ENCODE data around the gene SKIC2. TPM values are rescaled to one million over a fixed set of nuclear protein-coding genes. Genes with fewer than 3 reads are reported as not detected.

SKIC2 gene
- total RNA-seq, 1 experiment from 2014 or later, result 64.2 TPM

DNA sequence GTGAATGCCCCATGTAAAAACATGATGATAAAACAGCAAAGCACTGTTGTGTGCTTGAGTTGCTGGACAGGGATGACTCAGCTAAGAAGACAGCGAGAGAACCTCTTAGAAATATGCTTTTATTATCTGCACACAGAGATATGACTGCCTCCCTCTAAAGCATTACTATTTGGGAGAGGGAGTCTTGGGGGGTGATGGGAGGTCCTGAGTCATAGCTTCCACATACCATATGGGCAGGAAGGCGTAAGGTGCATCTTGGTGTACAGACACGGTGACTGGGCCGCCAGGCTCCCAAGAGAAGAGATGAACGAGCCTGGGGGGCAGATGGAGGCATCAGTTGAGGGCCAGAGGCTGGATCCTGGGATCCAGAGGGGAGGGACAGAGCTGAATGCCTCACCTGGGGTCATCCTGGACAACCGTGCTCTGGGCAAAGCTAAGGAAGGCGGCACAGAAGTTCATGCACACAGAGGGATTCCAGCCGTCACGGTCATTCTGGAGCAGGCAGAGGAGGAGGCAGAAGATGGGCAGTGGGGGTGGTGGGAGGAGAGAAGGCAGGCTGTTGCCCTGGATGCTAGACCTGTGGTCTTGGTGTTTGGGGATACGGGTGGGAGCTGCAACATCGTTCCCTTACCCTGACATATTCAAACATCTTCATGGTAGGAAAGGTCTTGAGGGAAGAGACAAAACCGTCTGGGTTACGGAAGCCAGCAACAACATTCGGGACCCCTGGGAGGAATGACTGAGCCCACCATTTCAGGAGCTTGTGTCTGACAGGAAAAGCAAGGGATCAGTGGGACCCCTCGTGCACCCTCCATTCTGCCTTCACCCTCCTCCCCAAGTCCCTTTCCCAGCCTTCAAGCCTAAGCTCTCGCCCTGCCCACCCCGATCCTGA is 11.0 kb downstream of the SKIC2 start:
- peaks cover 37% of the 10 kb centered on the region for H3K36me3 ChIP-seq (ENCODE audit: insufficient read depth, low read length, poor library complexity, severe bottlenecking)
- H3K4me1 ChIP-seq (ENCODE audit: insufficient read depth, low read length, poor library complexity, severe bottlenecking), result peaks cover 19% of the 10 kb centered on the region
- ChIA-PET POLR2A (ENCODE audit: low non-redundant PET) (interaction anchor here (0.6 kb wide), 1 partner anchor 330 kb away, joined by 3 read pairs; no protein-coding TSS in a partner anchor), CTCF (no interaction called here)
- intact Hi-C loops (cut with micrococcal nuclease; ENCODE audit: unreplicated experiment), result no loop called here
- DNase-seq (ENCODE audit: low spot score), result no peak
- TF ChIP-seq EZH2 (IDR thresholded peaks at IDR 0.05; ENCODE audit: borderline replicate concordance, low read depth, low read length, poor library complexity, severe bottlenecking), result no peak
- TF ChIP-seq, protein P1, sequence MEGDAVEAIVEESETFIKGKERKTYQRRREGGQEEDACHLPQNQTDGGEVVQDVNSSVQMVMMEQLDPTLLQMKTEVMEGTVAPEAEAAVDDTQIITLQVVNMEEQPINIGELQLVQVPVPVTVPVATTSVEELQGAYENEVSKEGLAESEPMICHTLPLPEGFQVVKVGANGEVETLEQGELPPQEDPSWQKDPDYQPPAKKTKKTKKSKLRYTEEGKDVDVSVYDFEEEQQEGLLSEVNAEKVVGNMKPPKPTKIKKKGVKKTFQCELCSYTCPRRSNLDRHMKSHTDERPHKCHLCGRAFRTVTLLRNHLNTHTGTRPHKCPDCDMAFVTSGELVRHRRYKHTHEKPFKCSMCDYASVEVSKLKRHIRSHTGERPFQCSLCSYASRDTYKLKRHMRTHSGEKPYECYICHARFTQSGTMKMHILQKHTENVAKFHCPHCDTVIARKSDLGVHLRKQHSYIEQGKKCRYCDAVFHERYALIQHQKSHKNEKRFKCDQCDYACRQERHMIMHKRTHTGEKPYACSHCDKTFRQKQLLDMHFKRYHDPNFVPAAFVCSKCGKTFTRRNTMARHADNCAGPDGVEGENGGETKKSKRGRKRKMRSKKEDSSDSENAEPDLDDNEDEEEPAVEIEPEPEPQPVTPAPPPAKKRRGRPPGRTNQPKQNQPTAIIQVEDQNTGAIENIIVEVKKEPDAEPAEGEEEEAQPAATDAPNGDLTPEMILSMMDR (conservative IDR thresholded peaks at IDR 0.05; ENCODE audit: low read depth, low read length), result no peak
- no peaks in the 10 kb centered on the region for H3K9me3 ChIP-seq (ENCODE audit: low read depth, low read length, poor library complexity, severe bottlenecking)
- H3K27me3 ChIP-seq (replicated peaks; ENCODE audit: insufficient read depth, low read depth, low read length, poor library complexity), result no peaks in the 10 kb centered on the region
- peak overlapping the region; percentile 65 for H3K4me3 ChIP-seq (ENCODE audit: low read depth, low read length, poor library complexity, severe bottlenecking)
- BruUV-seq (replicated peaks), result no TSS peak
- peak overlapping the region; percentile 93 for H3K27ac ChIP-seq (ENCODE audit: low read depth, low read length, poor library complexity, severe bottlenecking)

DNA sequence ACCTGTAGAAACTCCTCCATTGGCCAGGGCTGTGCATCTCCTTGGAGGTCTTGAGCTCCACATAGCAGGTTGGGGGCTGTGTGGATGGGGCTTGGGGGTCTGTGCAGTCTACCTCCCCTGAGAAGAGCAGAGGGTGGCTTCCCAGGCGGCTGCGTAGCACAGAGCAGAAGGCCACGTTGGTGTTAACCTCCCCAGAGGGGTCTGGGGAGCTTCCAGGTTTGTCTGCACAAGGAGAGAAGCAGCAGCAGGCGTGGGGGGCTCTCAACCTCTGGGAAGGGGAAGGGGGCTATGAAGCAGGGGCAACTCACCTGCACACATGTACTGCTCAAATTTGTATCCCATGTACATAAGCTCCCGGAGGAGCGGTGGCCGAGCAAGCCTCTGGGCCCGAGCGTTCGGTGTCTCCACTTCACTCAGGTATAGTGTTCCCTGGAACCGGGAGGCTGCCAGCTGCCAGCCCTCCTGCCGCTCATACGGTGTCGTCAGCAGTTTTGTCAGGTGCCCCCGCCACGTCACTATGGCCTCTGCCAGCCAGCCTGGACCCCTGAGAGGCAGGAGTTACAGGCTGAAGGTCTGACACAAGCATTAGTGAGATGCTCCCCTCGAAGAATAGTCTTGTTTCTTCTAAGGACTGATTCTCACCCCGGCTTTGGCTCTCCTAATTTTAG is 11.8 kb downstream of the SKIC2 start:
- H3K36me3 ChIP-seq (ENCODE audit: insufficient read depth, low read length, poor library complexity, severe bottlenecking), result peaks cover 34% of the 10 kb centered on the region
- no peak for TF ChIP-seq EZH2 (IDR thresholded peaks at IDR 0.05; ENCODE audit: borderline replicate concordance, low read depth, low read length, poor library complexity, severe bottlenecking)
- TF ChIP-seq, protein P1 (conservative IDR thresholded peaks at IDR 0.05; ENCODE audit: low read depth, low read length), result no peak
- peak overlapping the region; percentile 65 for H3K4me3 ChIP-seq (ENCODE audit: low read depth, low read length, poor library complexity, severe bottlenecking)
- peaks cover 19% of the 10 kb centered on the region for H3K4me1 ChIP-seq (ENCODE audit: insufficient read depth, low read length, poor library complexity, severe bottlenecking)
- peak; percentile 22 for DNase-seq (ENCODE audit: low spot score)
- no TSS peak for BruUV-seq (replicated peaks)
- no peaks in the 10 kb centered on the region for H3K9me3 ChIP-seq (ENCODE audit: low read depth, low read length, poor library complexity, severe bottlenecking)
- intact Hi-C loops (cut with micrococcal nuclease; ENCODE audit: unreplicated experiment), result no loop called here
- no peaks in the 10 kb centered on the region for H3K27me3 ChIP-seq (replicated peaks; ENCODE audit: insufficient read depth, low read depth, low read length, poor library complexity)
- H3K27ac ChIP-seq (ENCODE audit: low read depth, low read length, poor library complexity, severe bottlenecking), result peak overlapping the region; percentile 93
- CTCF ChIA-PET, result interaction anchor here (0.6 kb wide), 1 partner anchor 174 kb away, joined by 6 read pairs; no protein-coding TSS in a partner anchor
- POLR2A ChIA-PET (ENCODE audit: low non-redundant PET), result no interaction called here

DNA sequence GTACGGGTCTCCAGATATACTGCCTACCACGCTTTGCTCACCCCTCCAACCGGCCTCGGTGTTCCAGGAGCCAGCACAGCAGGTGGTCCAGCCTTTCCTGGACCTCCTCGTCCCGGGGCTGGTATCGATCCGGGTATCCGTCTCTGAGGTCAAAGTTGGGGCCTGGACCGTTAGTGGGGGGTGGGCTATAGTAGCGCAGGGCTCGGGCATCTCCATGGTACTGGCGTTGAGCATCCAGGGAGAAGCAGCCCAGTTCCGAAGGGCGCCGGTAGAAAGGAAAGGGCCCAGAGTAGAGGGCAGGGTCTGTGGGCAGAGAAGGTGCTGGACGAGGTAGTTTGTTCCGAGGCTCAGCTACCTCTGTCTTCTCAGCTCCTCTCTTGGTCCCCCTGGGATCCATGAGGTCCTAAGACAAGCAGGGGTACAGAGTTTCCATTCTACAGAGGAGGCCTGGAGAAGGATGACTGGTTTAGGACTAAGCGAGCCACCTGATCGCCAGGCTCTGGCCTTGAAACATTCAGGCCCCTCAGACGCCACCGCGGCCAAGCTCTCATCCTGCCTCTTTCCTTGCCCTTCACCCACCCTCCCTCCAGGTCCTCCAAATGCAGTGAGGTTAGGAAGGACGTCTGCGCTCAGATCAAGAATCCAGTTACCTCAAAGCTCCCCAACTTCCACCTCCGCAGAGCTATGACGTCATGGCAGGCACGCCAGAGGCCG is 12.5 kb downstream of the SKIC2 start:
- ChIA-PET CTCF (interaction anchor here (0.6 to 0.8 kb wide), 2 partner anchors 19 to 175 kb away, joined by 4 to 6 read pairs; no protein-coding TSS in a partner anchor), POLR2A (ENCODE audit: low non-redundant PET) (interaction anchor here (0.5 kb wide), 1 partner anchor 268 kb away, joined by 4 read pairs; the partner anchor contains the start of gene ABHD16A)
- no peak for TF ChIP-seq EZH2 (IDR thresholded peaks at IDR 0.05; ENCODE audit: borderline replicate concordance, low read depth, low read length, poor library complexity, severe bottlenecking)
- TF ChIP-seq, protein P1 (conservative IDR thresholded peaks at IDR 0.05; ENCODE audit: low read depth, low read length), result no peak
- Histone ChIP-seq H3K36me3 (ENCODE audit: insufficient read depth, low read length, poor library complexity, severe bottlenecking) (peaks cover 34% of the 10 kb centered on the region), H3K4me1 (ENCODE audit: insufficient read depth, low read length, poor library complexity, severe bottlenecking) (peaks cover 19% of the 10 kb centered on the region), H3K4me3 (ENCODE audit: low read depth, low read length, poor library complexity, severe bottlenecking) (peak overlapping the region; percentile 65), H3K27me3 (replicated peaks; ENCODE audit: insufficient read depth, low read depth, low read length, poor library complexity) (no peaks in the 10 kb centered on the region), H3K9me3 (ENCODE audit: low read depth, low read length, poor library complexity, severe bottlenecking) (no peaks in the 10 kb centered on the region), H3K27ac (ENCODE audit: low read depth, low read length, poor library complexity, severe bottlenecking) (peak overlapping the region; percentile 93)
- DNase-seq (ENCODE audit: low spot score), result no peak
- intact Hi-C loops (cut with micrococcal nuclease; ENCODE audit: unreplicated experiment), result no loop called here
- BruUV-seq (replicated peaks), result TSS peak; percentile 72

Measured in A673 (cell line).